HL-60/S4 (cell line): Measurements from ENCODE around the gene RAB11FIP2.
"Not testable (repeated sequence)": the region's sequence is repeated elsewhere in the genome, so short reads cannot be mapped to it uniquely, and the experiment has no call there.

Source experiments
- in situ Hi-C: fragments of 300-500 bp; cut with MboI; formaldehyde crosslinking; loops from 2 replicates; pipeline ENCODE4 v1.14.3; 2022; ENCODE audit warnings: low sequenced_read_pairs

RAB11FIP2 gene, protein sequence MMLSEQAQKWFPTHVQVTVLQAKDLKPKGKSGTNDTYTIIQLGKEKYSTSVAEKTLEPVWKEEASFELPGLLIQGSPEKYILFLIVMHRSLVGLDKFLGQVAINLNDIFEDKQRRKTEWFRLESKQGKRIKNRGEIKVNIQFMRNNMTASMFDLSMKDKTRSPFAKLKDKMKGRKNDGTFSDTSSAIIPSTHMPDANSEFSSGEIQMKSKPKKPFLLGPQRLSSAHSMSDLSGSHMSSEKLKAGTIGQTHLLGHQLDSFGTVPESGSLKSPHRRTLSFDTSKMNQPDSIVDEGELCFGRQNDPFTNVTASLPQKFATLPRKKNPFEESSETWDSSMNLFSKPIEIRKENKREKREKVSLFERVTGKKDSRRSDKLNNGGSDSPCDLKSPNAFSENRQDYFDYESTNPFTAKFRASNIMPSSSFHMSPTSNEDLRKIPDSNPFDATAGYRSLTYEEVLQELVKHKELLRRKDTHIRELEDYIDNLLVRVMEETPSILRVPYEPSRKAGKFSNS

GRCh38 chr10:118046395-118047156 lies at the start of gene RAB11FIP2:
Gene RAB11FIP2 (minus strand): TSS chr10:118046941. CDS start chr10:118046163, 778 bp downstream.
- in situ Hi-C loops, result no loop called here

GRCh38 chr10:118096022-118096421 lies 49.3 kb upstream of the RAB11FIP2 start:
- in situ Hi-C loops, result no loop called here

- in situ Hi-C loops, result no loop called here
Measured at GRCh38 chr10:118092209-118092608, 45.5 kb upstream of the RAB11FIP2 start.

GRCh38 chr10:118080817-118081216 lies 34.1 kb upstream of the RAB11FIP2 start:
- in situ Hi-C loops, result no loop called here

- in situ Hi-C loops, result no loop called here
Measured at GRCh38 chr10:118076705-118077104, 30.0 kb upstream of the RAB11FIP2 start.

DNA sequence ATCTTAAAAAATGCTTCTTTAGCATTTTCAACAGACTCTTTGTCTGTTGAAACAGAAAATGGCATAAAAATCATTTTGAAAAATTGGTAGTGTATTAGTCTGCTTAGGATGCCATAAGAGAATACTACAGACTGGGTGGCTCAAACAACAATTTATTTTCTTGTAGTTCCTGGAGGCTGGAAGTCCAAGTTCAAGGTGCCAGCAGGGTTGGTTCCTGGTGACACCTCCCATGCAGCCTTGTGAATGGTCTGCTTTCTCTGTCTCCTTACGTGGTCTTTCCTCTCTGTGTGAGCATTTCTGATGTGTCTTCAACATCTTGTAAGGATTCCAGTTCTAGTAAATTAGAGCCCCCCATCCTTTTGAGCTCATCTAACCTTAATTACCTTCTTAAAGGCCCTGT lies 26.1 kb upstream of the RAB11FIP2 start:
- in situ Hi-C loops, result no loop called here

DNA sequence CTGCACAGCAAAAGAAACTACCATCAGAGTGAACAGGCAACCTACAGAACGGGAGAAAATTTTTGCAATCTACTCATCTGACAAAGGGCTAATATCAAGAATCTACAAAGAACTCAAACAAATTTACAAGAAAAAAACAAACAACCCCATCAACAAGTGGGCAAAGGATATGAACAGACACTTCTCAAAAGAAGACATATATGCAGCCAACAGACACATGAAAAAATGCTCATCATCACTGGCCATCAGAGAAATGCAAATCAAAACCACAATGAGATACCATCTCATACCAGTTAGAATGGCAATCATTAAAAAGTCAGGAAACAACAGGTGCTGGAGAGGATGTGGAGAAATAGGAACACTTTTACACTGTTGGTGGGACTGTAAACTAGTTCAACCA lies 20.6 kb upstream of the RAB11FIP2 start:
- in situ Hi-C loops, result not testable (repeated sequence)

DNA sequence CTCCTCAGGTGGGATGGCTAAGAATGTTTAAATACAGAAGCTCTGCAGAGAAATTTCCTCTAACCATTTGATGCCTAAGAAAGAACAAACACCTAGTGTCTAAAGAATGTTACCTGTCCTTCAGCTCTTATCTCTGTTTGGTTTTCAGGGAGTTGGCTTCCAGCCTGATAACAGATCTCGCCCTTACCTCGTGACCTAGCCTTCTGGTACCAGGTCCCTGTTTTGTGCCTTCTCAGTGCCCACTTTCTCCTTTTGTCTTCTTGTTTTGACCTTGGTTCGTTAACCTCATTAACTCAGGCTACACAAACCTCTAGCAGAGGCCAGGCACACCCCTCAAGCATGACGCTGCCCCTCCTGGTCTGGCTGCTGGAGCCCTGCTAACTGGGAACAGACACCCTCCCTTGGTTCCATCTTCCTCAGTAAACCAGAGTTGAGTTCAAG lies 16.1 kb upstream of the RAB11FIP2 start:
- in situ Hi-C loops, result no loop called here

DNA sequence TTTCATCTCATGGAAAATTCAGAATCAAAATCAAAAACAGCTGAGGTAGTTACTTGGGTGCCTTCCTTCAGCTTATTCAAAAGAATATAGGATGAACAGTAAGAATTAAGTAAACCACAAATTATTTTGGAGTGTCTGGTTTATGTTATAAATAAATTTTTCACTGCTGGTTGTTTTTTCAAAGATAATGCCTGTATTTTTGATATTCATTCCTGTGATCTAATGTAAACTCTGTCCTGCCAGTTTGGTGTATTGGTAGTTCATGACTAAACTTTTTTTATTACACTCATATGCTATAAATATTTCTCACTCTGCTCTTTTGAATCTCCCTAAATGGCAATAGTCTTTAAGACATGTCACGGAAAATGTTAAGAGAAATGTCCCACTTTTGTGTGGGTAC lies 11.6 kb upstream of the RAB11FIP2 start:
- in situ Hi-C loops, result no loop called here

GRCh38 chr10:118057361-118057760 lies 10.6 kb upstream of the RAB11FIP2 start:
- in situ Hi-C loops, result no loop called here

DNA sequence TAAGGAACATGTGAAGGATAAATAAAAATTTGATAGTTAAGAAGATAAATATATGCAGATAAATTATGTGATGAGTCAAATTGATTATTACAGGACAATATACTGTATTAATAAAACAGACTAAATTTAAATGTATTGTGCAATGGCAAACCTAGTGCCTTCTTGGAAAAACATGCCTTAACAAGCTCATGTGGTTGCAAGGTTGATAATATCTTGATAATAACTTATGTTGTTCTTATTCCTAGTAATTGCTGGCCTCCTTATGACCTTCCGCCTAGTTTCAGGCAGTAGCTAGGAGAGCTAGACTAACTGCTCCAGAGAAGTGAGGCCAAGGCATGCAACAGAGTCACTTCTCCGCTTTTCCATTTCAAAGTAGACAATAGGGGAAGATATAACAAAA lies 7.6 kb upstream of the RAB11FIP2 start:
- in situ Hi-C loops, result no loop called here

DNA sequence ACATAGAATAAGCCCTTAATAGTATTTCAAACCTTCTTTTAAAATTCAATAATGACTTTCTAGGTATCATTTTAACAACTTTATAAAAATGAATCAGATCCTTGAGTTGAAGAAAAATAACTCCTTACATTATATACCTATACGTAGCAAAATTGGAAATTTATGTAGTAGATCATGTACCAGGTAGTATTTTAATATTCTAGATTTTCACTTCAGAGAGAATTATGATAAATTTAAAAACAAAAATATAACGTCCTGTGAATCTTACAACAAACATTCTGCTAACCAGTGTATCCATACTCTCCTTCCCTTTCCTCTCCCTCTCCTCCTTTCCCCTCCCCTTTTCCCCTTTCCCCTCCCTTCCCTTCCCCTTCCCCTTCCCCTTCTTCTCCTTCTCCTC lies 6.1 kb upstream of the RAB11FIP2 start:
- in situ Hi-C loops, result no loop called here

DNA sequence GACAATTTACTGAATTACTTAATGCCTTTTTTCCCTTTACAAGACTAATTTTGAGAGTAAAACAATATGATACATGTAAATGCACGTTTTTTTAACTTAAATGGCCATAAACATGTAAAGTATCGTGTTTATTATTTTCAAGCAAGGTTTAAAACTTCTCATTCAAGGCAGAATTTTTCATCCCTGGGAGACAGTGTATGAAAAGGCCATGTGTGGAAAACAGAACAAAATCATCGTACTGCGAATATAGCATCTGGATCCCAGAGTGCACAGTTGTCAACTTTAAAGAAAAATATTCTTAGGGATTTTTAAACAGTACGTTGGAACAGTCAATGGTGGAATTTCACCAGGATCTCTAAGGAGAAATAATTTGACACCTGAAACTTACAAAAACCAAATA lies 1.1 kb upstream of the RAB11FIP2 start:
- in situ Hi-C loops, result no loop called here

- in situ Hi-C loops, result no loop called here
Measured at GRCh38 chr10:118047157-118047719, 497 bp upstream of the RAB11FIP2 start.

- in situ Hi-C loops, result no loop called here
Measured at GRCh38 chr10:118045837-118046394, 825 bp downstream of the RAB11FIP2 start.

GRCh38 chr10:118045158-118045836 lies 1.4 kb downstream of the RAB11FIP2 start:
- in situ Hi-C loops, result no loop called here

- in situ Hi-C loops, result no loop called here
Measured at GRCh38 chr10:118042827-118043242, 3.9 kb downstream of the RAB11FIP2 start.

DNA sequence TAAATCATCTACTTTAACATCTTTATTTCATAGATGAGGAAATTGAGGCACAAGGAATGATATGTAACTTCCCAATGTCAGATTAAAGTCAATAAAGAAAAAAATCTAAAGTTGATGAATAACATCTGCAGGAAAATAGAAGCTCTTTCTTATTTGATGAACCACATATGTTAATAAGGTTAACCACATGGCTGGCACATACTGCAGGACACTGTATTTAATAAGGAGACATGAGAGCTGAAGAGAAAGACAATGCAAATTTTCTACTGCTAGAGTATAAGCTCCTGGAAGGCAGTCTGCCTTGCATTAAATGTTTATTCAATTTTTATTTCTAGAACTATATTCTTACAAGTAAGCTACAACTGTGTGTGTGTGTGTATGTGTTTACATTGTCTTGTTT lies 4.4 kb downstream of the RAB11FIP2 start:
- in situ Hi-C loops, result no loop called here

DNA sequence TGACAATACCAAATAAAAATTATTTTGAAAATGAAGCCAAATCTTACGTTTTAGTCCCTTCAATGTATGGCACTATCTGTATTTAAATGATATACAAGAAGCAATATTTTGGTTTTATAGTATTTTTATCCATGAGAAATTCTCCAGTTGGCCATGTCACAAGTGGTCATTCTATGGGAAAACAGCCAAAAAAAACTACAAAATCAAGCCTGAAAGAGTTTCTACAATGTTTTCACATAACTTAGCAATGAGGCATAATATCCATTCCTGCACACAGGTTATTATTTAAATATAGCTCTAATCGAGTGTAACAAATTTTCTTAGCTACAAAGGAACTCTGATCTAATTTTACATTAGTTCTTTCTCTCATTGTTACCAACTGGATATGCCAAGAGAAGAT lies 5.4 kb downstream of the RAB11FIP2 start:
- in situ Hi-C loops, result no loop called here

- in situ Hi-C loops, result no loop called here
Measured at GRCh38 chr10:118036281-118036875, 10.4 kb downstream of the RAB11FIP2 start.
